ENCODE data around the gene ZNF286A.
"Not testable (repeated sequence)": the region's sequence is repeated elsewhere in the genome, so short reads cannot be mapped to it uniquely, and the experiment has no call there.

Gene ZNF286A

GRCh38 chr17:15768865-15769533 lies 69.4 kb downstream of the ZNF286A start:
- not testable (repeated sequence) for H3K4me1 ChIP-seq (ENCODE audit: control insufficient read depth in 1 of 2, insufficient read depth in 2 of 2, low read length in 2 of 2); H3K36me3 ChIP-seq (ENCODE audit: control insufficient read depth in 1 of 2, insufficient read depth in 2 of 2, low read length in 2 of 2); H3K9me3 ChIP-seq (ENCODE audit: control insufficient read depth in 1 of 2, low read length in 2 of 2); H3K4me3 ChIP-seq (ENCODE audit: low read depth in 1 of 2, low read length in 2 of 2); H3K9ac ChIP-seq (ENCODE audit: low read depth in 1 of 2, low read length in 2 of 2); H3K27ac ChIP-seq (ENCODE audit: low read depth, low read length); H3K27me3 ChIP-seq (ENCODE audit: control insufficient read depth in 1 of 2, insufficient read depth in 2 of 2, low read length in 2 of 2)

Measured in duodenal mucosa (tissue), 2 donors.